Peyer's patch (tissue), 4 donors: ENCODE results near the gene NEUROD1.

Source experiments
- POLR2A ChIP-seq, 2 donors: fragments of 450-650 bp; IDR thresholded peaks; one replicate each; pipeline ENCODE4 v1.5.1; 2017; ENCODE audit warnings: antibody characterized with exemption in 2 of 2, mild to moderate bottlenecking in 2 of 2, moderate library complexity in 2 of 2
- TF ChIP-seq, protein P1 (sequence below), 6 experiments: fragments of 450-650 bp in 4 of 6; fragments of 200-600 bp in 2 of 6; sonication (generic) in 1 of 6; IDR thresholded peaks; one replicate each; pipeline ENCODE4 v1.5.1; 2017 to 2019; ENCODE audit warnings: antibody characterized with exemption in 6 of 6, mild to moderate bottlenecking in 3 of 6, moderate library complexity in 1 of 6

DNA sequence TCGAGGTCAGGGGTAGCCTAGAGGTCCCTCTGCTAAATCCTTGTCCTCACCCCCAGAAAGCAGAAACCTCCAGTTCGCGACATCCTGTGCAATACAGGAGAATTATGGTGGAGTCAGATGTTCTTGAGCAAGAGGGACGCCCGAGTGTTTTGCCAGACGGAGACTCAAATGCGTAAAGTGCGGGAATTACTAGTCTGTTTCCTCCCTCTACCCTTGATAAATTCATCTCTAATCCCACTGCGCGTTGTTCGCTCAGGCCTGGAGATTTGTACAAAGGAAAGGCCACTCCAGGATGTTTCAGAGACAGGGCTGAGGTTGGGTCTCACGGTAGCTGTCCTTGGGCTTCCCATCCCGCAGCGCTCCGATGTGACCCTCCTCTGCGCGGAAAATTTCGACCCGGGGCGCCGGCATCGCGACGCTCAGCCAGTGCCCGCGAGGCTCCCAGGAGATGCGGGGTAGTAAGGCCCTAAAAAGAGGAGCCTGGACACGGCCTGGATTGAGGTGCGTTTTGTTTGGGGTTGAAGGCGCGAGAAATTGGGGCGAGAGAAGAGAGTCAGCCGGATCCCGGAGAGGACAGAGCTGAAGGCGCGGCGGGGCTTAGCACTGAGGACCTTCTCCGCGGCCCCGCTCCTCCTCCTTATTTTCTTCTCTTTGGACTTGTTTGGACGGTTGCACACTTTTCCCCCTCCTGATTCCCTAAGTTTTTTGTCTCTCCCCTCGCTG lies 2.6 kb upstream of the NEUROD1 start:
- TF ChIP-seq, protein P1, sequence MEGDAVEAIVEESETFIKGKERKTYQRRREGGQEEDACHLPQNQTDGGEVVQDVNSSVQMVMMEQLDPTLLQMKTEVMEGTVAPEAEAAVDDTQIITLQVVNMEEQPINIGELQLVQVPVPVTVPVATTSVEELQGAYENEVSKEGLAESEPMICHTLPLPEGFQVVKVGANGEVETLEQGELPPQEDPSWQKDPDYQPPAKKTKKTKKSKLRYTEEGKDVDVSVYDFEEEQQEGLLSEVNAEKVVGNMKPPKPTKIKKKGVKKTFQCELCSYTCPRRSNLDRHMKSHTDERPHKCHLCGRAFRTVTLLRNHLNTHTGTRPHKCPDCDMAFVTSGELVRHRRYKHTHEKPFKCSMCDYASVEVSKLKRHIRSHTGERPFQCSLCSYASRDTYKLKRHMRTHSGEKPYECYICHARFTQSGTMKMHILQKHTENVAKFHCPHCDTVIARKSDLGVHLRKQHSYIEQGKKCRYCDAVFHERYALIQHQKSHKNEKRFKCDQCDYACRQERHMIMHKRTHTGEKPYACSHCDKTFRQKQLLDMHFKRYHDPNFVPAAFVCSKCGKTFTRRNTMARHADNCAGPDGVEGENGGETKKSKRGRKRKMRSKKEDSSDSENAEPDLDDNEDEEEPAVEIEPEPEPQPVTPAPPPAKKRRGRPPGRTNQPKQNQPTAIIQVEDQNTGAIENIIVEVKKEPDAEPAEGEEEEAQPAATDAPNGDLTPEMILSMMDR (IDR thresholded peaks at IDR 0.05): no peak
- TF ChIP-seq POLR2A (IDR thresholded peaks at IDR 0.05): no peak
